Measurements from ENCODE around the gene PUS1. TPM values are rescaled to one million over a fixed set of nuclear protein-coding genes. Genes with fewer than 3 reads are reported as not detected.

Gene PUS1
- total and polyA plus RNA-seq, 2 of the 8 experiments (the other 6 are each of a cell fraction or from before 2014, with no cell fraction given): 48.1 to 81.2 TPM

DNA sequence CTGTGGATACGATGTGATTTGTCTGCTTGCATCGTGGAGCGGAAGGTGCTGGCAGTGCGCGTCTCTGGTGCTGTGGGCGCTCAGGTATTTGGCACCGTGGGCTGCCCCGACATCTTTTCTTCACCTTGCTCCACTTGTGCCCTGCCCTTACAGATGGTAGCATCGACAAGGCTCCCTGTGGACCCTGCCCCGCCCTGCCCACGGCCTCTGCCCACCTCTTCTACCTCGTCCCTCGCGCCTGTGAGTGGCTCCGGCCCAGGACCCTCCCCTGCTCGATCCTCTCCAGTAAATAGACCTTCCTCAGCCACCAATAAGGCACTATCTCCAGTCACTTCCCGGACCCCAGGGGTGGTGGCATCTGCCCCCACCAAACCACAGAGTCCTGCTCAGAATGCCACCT is 57.3 kb downstream of the PUS1 start:
- Histone ChIP-seq H2BK12ac (ENCODE audit: low read depth, low read length) (peak overlapping the region; percentile 50; the same call in 1 of the 2 replicates), H3K79me1 (ENCODE audit: low read depth, low read length) (no peaks in the 10 kb centered on the region), H4K8ac (ENCODE audit: extremely low read depth, insufficient read depth, low read length) (no peak overlapping the region; the same call in 1 of the 2 replicates), H3K4me2 (ENCODE audit: insufficient read depth in 1 of 2, low read depth in 2 of 2, low read length in 2 of 2) (no peak overlapping the region), H2BK15ac (ENCODE audit: low read length) (no peak overlapping the region), H3K56ac (replicated peaks; ENCODE audit: insufficient read length, low read depth, low read length) (no peak overlapping the region), H2AK5ac (ENCODE audit: low read depth, low read length) (0 out of 2 replicates have a peak overlapping the region, but pooled peaks have one; percentile 15), H3K79me2 (ENCODE audit: control insufficient read depth in 1 of 2, insufficient read depth in 2 of 2, low read length in 2 of 2) (no peaks in the 10 kb centered on the region), H4K20me1 (replicated peaks in 1 of 2; ENCODE audit: control insufficient read depth in 1 of 2, insufficient read depth in 2 of 2, low read length in 2 of 2) (no peaks in the 10 kb centered on the region), H3K4ac (replicated peaks; ENCODE audit: insufficient read length, low read depth, low read length) (no peak overlapping the region), H3K4me1 (replicated peaks in 1 of 4; ENCODE audit: control insufficient read depth in 3 of 4, insufficient read depth in 4 of 4, low read length in 3 of 4) (peaks cover 10 to 25% (median 20%) of the 10 kb centered on the region in 4 experiments), H3K23ac (ENCODE audit: insufficient read length) (no peak overlapping the region), H3K9ac (replicated peaks in 1 of 4; ENCODE audit: extremely low read depth in 1 of 4, low read depth in 3 of 4, low read length in 3 of 4) (no peak overlapping the region), H3K14ac (ENCODE audit: insufficient read length) (no peak overlapping the region), H3K23me2 (ENCODE audit: low read depth, low read length) (no peaks in the 10 kb centered on the region), H3K36me3 (ENCODE audit: control insufficient read depth in 2 of 4, insufficient read depth in 4 of 4, low read length in 3 of 4) (peaks cover 4 to 47% (median 14%) of the 10 kb centered on the region in 4 experiments; a peak in 5 of 8 replicates), H2BK20ac (ENCODE audit: low read length) (no peak overlapping the region), H2BK120ac (replicated peaks; ENCODE audit: low read depth, low read length) (no peak overlapping the region), H4K5ac (ENCODE audit: insufficient read length, low read depth, low read length) (no peak overlapping the region), H3K27ac (ENCODE audit: low read depth, low read length) (no peak overlapping the region), H3K9me3 (ENCODE audit: insufficient read depth in 2 of 2, low read depth in 1 of 2, low read length in 1 of 2) (no peaks in the 10 kb centered on the region), H4K91ac (replicated peaks; ENCODE audit: insufficient read length, low read length) (no peak overlapping the region), H3K18ac (ENCODE audit: extremely low read depth, low read length) (no peak overlapping the region), H3K27me3 (replicated peaks in 1 of 4; ENCODE audit: control insufficient read depth in 3 of 4, extremely low read depth in 1 of 4, insufficient read depth in 3 of 4, low read length in 3 of 4) (no peaks in the 10 kb centered on the region), H3K4me3 (ENCODE audit: extremely low read depth in 1 of 4, insufficient read depth in 2 of 4, low read depth in 3 of 4, low read length in 4 of 4) (no peak overlapping the region), H2AFZ (ENCODE audit: low read length) (no peak overlapping the region), H2BK5ac (ENCODE audit: low read depth, low read length) (peak overlapping the region; percentile 60; the same call in 1 of the 2 replicates)
- WGBS, 2 experiments (ENCODE audit: extremely low coverage in 1 of 2, insufficient coverage in 1 of 2, insufficient read length in 1 of 2, insufficient replicate concordance in 2 of 2, low coverage in 1 of 2, low lambda C conversion rate in 2 of 2, missing lambda C conversion rate in 1 of 2): 93% methylated on average over 17 of the region's 17 CpGs; no CpG with 5 or more reads in 1 of the 2 experiments
- FAIRE-seq (no peak), DNase-seq (ENCODE audit: low read depth in 1 of 2, low spot score in 2 of 2) (peak in 1 of 2 experiments; percentile 36)
- ChIA-PET CTCF (ENCODE audit: partially characterized antibody) (interaction anchor here (4.2 kb wide), 1 partner anchor 16 kb away, joined by 17 read pairs; no protein-coding TSS in a partner anchor), POLR2A (ENCODE audit: partially characterized antibody) (interaction anchor here (2.0 kb wide), 1 partner anchor 8 kb away, joined by 10 read pairs; no protein-coding TSS in a partner anchor)
- no peak for TF ChIP-seq ZNF274 (IDR thresholded peaks at IDR 0.05; ENCODE audit: borderline replicate concordance, extremely low read depth, low read length)
- TF ChIP-seq SAP30 (IDR thresholded peaks at IDR 0.05; ENCODE audit: insufficient read depth, insufficient replicate concordance, low read length): no peak
